RWPE1 (cell line): ENCODE measurements around the gene SPATS1.
A peak's percentile ranks its signal among the peaks of the same experiment; 100 is the strongest.

Experiments
- CTCF ChIA-PET: fragments of 350-600 bp; sonication (Branson Sonifier 250); formaldehyde crosslinking; extraction: SDS; loops from one replicate; lab custom pipeline; 2021; lab: Yijun Ruan, JAX
- POLR2A ChIA-PET: fragments of 400-600 bp; formaldehyde crosslinking; extraction: SDS; loops from one replicate; lab custom pipeline; 2020; ENCODE audit warnings: antibody characterized with exemption; ENCODE audit not compliant: low non-redundant PET; lab: Yijun Ruan, JAX
- DNase-seq: peaks from one replicate; pipeline ENCODE4 v3.0.0; 2012; ENCODE audit warnings: low spot score
- H3K27ac ChIP-seq: fragments of 450-650 bp; 2 replicates; pipeline ENCODE4 v1.5.1; 2017
- TF ChIP-seq, protein P1 (sequence below): fragments of 450-650 bp; conservative IDR thresholded peaks from 2 replicates; pipeline ENCODE4 v1.5.1; 2017; ENCODE audit warnings: low read depth, mild to moderate bottlenecking

Gene SPATS1, protein sequence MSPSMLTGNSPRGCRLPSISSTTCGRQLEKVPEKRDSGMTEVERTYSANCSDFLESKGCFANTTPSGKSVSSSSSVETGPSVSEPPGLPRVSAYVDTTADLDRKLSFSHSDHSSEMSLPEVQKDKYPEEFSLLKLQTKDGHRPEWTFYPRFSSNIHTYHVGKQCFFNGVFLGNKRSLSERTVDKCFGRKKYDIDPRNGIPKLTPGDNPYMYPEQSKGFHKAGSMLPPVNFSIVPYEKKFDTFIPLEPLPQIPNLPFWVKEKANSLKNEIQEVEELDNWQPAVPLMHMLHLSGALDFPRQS

DNA sequence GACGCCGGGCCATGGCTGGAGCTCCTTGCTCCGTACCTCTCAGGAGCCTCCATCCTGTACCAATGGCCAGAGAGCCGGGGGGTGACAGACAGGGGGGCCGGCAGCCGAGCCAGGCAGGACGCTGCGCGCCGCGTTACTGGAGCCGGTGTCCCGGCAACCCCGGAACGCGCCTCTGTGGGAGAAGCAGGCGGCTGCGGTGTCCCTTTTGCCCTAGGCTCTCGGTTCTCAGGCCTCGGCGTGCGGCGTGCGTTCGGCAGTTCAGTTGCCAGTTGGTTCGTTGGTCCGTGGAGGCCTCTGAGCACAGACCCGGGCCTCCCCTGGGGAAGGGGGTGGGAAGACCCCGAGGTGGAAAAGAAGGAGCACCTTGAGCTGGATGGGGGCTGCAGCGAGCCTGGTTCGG is at the start of gene SPATS1:
TSS of gene SPATS1 (plus strand) at position 162 of the 400 bp plus-strand sequence. CDS start 446 bp downstream, outside the sequence.
- no peak for DNase-seq
- no peak within 1 kb of the TSS for H3K27ac ChIP-seq
- CTCF ChIA-PET = interaction anchor here (0.5 to 2.3 kb wide), 3 partner anchors 37 to 74 kb away, joined by 3 to 12 read pairs (median 3); no protein-coding TSS in a partner anchor
- POLR2A ChIA-PET = no interaction called here
- TF ChIP-seq, protein P1, sequence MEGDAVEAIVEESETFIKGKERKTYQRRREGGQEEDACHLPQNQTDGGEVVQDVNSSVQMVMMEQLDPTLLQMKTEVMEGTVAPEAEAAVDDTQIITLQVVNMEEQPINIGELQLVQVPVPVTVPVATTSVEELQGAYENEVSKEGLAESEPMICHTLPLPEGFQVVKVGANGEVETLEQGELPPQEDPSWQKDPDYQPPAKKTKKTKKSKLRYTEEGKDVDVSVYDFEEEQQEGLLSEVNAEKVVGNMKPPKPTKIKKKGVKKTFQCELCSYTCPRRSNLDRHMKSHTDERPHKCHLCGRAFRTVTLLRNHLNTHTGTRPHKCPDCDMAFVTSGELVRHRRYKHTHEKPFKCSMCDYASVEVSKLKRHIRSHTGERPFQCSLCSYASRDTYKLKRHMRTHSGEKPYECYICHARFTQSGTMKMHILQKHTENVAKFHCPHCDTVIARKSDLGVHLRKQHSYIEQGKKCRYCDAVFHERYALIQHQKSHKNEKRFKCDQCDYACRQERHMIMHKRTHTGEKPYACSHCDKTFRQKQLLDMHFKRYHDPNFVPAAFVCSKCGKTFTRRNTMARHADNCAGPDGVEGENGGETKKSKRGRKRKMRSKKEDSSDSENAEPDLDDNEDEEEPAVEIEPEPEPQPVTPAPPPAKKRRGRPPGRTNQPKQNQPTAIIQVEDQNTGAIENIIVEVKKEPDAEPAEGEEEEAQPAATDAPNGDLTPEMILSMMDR = no peak

DNA sequence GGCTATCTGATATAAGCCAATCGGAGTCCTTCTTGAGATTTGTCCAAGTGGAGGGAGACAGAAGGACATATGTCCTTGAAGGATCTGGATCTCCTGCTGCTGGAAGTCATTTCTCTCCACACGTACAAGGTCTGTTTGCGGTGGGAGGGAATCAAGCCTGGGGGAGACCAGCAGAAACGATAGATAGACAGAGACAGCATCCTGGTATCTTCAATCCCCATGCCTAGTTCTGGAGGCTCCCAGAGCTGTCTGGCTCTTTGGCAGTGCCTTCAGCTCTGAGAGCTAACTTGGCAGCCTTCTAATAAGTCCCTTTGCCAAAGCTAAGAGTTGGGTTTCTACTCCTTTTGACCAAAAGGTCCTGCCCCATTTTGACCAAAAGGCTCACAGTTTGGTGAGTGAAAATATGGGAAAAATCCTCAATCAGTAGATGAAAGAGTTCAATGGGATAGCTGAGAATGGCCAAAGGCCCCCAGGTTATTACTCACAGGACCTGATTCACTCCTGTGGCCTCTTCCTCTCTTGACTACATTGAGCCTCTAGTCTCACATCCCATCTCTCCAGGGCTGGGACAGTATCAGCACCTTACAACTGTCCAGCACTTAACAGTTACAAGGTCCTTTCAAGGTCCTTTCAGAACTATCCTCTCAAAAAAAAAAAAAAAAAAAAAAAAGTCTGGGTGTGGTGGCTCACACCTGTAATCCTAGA is 49.6 kb upstream of the SPATS1 start:
- DNase-seq = no peak
- ChIA-PET POLR2A (interaction anchor here (0.7 kb wide), 1 partner anchor 31 kb away, joined by 10 read pairs; no protein-coding TSS in a partner anchor), CTCF (interaction anchor here (1.4 kb wide), 1 partner anchor 25 kb away, joined by 7 read pairs; no protein-coding TSS in a partner anchor)
- TF ChIP-seq, protein P1 = no peak
- no peak overlapping the region for H3K27ac ChIP-seq

DNA sequence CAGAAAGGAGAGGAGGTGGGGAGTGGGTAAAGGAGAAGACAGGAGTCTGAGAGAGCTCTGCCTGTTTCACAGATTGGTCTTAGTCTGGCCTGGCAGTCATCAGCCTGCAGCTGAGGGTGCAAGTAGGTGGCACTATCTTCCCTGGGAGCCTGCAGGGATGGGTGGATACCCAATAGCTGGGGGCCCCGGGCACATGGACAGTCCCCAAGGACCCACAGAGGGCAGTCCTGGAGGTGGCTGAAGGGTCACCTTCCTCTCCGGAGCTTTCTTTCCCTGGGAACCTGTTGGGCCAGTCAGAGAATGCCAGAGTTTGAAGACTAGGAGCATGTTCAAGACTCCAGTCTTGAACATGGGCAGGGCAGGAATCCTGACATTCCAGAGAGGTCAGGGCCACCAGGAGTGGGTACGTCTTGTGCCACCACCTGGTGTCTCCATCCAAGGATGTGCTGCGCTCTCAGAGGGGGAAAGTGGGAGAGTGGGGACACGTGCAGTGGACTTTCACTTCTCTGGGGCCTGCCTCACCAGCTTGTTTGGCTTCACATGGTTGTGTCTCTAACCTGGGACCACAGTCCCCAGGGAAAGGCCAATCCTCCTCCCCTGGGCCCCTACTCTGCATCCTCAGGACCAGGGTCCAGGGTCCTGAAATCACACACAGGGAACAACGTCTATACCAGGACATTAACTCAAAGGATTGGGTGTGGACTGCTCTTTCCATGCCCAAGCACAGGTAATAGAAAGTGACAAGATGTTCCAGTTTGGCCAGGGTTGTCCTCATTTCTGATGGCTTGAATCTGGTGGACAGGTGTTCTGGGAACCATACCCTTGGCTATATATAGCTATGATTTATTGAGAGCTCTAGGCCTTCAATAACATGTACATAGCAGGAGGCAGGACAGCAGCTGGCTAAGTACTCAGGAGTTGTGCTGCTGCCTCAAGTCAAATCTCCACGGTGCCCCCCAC is 47.3 kb upstream of the SPATS1 start:
- TF ChIP-seq, protein P1 = no peak
- no peak for DNase-seq
- POLR2A ChIA-PET = interaction anchor here (0.5 kb wide), 1 partner anchor 386 kb away, joined by 3 read pairs; no protein-coding TSS in a partner anchor
- H3K27ac ChIP-seq = no peak overlapping the region
- CTCF ChIA-PET = interaction anchor here (0.5 to 1.4 kb wide), 5 partner anchors 10 to 39 kb away, joined by 3 to 5 read pairs (median 4); no protein-coding TSS in a partner anchor

DNA sequence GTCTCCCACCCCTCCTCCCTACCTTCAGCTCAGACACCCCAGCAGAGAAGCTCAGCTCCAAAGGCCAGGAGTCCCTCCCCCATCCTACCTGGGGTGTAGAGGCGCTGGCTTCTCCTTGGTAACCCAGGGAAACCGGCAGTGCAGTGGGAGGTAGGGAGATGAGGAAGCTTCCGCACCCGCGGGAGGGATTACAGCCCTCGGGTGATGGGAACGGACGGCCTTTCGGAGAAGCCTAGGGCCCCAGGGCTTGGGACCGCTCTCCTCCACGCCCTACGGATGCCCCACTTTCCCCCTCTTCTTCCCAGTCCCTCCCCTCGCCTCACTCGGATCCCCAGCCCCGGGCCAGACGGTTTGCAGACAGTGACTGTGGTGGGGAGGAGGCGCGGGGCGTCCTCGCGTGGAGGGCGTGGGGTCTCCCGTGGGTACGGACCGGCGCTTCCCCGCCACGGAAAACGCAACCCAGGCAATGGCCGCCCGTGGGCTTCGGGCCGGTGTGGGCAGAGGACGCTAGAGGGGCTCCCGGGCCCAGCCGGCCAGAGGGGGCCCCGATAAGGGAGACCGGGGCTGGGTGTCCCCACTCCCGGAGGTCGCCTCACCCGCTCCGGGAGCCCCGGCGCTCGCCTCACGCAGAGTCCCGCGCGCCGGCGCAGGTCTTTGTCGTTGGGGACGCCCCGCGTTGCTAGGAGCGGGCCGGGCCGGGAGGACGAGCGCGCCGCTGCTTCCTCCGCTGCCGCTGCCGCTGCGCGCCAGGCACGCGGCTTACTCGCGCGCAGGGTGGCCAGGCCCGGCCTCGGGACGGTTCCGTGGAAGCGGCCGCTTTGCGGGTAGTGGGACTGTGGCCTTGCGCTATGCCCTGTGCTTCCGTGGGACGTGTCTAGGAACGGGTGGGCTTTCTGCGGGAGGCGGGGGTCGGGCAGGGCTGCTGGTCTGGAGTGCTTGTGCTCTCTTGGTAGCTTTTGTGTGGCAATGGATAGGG is 45.1 kb upstream of the SPATS1 start:
- H3K27ac ChIP-seq = no peak overlapping the region
- ChIA-PET POLR2A (interaction anchor here (1.4 kb wide), 1 partner anchor 12 kb away, joined by 3 read pairs; no protein-coding TSS in a partner anchor), CTCF (interaction anchor here (0.6 to 1.8 kb wide), 7 partner anchors 16 to 1032 kb away, joined by 3 to 7 read pairs (median 4); partner anchors contain the start of gene AARS2)
- TF ChIP-seq, protein P1 = no peak
- DNase-seq = peak; percentile 18

DNA sequence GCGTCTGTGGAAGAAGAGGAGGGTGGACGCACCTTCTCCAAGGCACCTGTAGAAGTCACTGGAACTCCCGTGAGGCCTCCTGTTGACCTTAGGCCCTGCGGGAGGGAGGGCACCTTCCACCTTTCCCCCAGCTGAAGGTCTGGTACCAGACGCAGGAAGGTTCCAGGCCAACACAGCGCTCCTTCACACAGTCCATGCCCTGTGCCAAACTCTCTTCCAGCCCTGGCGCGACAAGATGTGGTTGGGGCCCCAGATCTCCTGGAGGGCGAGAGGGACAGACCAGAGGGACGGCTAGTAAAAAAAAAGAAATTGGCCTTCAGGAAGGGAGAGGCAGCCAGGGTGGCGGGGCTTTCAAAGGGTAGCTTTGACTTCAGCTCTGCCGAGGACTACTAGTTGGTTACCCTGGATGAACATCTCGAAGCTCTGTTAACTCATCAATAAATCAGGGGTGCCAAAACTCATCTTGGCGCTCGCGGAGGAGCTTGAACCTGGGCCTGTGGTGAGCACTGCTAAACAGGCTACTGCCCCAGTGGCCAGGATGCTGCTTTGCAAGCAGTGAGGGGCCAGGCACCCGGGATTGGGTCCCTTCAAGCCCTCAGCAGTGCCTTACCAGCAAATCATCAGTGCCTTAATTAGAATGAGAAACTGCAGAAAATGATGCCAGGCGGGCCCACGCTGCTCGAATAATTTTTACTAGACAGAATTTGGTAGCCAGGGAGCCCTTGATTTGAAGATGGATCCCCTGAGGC is 44.2 kb upstream of the SPATS1 start:
- TF ChIP-seq, protein P1 = no peak
- ChIA-PET CTCF (interaction anchor here (0.6 to 1.8 kb wide), 4 partner anchors 15 to 1033 kb away, joined by 3 to 7 read pairs (median 4); partner anchors contain the start of gene AARS2), POLR2A (interaction anchor here (1.4 kb wide), 1 partner anchor 11 kb away, joined by 3 read pairs; no protein-coding TSS in a partner anchor)
- no peak for DNase-seq
- no peak overlapping the region for H3K27ac ChIP-seq
